ENCODE data around the gene USP35. TPM values are rescaled to one million over a fixed set of nuclear protein-coding genes. Genes with fewer than 3 reads are reported as not detected.

USP35 gene
- total RNA-seq, 1 donor: 21.4 TPM

DNA sequence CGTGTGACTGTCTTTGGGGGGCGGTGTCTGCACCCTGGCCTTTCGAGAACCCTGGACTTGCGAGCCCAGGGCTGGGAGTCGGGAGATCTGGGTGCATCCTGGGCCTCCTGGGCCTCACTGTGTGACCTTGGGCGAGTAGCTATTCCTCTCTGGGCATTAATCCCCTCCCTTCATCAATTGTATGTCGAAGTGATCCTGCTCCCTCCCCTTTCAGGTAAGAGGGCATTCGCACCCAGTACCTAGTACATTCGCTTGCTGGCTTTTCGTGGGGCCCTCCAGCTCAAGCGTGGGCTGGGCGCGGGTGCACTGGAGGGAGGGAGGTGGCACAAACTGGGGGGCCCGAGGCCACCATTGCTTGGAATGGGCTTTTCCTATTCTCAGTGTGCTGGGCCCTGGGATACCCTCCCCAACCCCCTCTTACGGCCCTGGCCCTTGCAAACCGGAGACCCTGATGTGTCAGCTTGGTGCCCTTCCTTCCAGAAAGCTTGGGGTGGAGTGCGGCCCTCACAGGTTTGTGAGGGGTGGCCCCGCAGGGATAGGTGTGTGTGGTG is 530 bp downstream of the USP35 start:
- Histone ChIP-seq H2AFZ (ENCODE audit: low read length) (peak overlapping the region; percentile 82), H3K27me3 (ENCODE audit: insufficient read depth, low read length) (no peaks in the 10 kb centered on the region), H3K4me1 (ENCODE audit: insufficient read depth, low read length) (peaks cover 53% of the 10 kb centered on the region), H4K20me1 (ENCODE audit: insufficient read depth, low read length) (peaks cover 23% of the 10 kb centered on the region), H3K36me3 (ENCODE audit: insufficient read depth, low read length) (peaks cover 17% of the 10 kb centered on the region), H3K27ac (ENCODE audit: low read depth, low read length) (peak overlapping the region; percentile 36), H3K9me3 (ENCODE audit: low read depth, low read length) (no peaks in the 10 kb centered on the region), H3K4me3 (ENCODE audit: insufficient read depth, low read length) (peak overlapping the region; percentile 98), H3K4me2 (ENCODE audit: insufficient read depth, low read length) (peak overlapping the region; percentile 88), H3K79me2 (ENCODE audit: insufficient read depth, low read length) (peaks cover 84% of the 10 kb centered on the region)
- peak; percentile 80 for DNase-seq (ENCODE audit: insufficient read length, low spot score, missing footprints)
- TF ChIP-seq, protein P1, sequence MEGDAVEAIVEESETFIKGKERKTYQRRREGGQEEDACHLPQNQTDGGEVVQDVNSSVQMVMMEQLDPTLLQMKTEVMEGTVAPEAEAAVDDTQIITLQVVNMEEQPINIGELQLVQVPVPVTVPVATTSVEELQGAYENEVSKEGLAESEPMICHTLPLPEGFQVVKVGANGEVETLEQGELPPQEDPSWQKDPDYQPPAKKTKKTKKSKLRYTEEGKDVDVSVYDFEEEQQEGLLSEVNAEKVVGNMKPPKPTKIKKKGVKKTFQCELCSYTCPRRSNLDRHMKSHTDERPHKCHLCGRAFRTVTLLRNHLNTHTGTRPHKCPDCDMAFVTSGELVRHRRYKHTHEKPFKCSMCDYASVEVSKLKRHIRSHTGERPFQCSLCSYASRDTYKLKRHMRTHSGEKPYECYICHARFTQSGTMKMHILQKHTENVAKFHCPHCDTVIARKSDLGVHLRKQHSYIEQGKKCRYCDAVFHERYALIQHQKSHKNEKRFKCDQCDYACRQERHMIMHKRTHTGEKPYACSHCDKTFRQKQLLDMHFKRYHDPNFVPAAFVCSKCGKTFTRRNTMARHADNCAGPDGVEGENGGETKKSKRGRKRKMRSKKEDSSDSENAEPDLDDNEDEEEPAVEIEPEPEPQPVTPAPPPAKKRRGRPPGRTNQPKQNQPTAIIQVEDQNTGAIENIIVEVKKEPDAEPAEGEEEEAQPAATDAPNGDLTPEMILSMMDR (IDR thresholded peaks at IDR 0.05; ENCODE audit: extremely low read depth, low read depth, low read length): no peak

DNA sequence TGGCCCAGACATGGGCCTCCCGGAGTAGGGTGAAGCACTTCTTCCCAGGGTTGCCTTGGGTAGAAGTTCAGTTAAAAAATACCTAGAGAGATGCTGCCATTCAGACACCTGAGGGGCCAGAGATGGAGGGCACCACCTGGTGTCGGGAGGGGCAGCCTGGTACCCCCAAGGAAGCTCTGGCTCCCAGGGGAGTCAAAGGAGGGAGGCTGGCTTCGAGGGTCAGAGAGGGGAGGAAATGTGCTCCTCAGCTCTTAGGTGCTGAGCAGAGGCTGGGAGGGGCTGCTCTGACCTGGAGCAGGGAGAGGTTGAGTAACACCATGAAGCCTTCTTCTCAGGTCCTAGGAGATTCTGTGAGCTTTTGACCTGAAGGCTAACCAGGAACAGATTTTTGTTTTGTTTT is 1.1 kb downstream of the USP35 start:
- Histone ChIP-seq H2AFZ (ENCODE audit: low read length) (no peak overlapping the region), H4K20me1 (ENCODE audit: insufficient read depth, low read length) (peaks cover 28% of the 10 kb centered on the region), H3K4me1 (ENCODE audit: insufficient read depth, low read length) (peaks cover 53% of the 10 kb centered on the region), H3K4me3 (ENCODE audit: insufficient read depth, low read length) (peak overlapping the region; percentile 98), H3K4me2 (ENCODE audit: insufficient read depth, low read length) (peak overlapping the region; percentile 88), H3K27ac (ENCODE audit: low read depth, low read length) (peak overlapping the region; percentile 36), H3K9me3 (ENCODE audit: low read depth, low read length) (no peaks in the 10 kb centered on the region), H3K27me3 (ENCODE audit: insufficient read depth, low read length) (no peaks in the 10 kb centered on the region), H3K36me3 (ENCODE audit: insufficient read depth, low read length) (peaks cover 18% of the 10 kb centered on the region), H3K79me2 (ENCODE audit: insufficient read depth, low read length) (peaks cover 84% of the 10 kb centered on the region)
- TF ChIP-seq, protein P1 (IDR thresholded peaks at IDR 0.05; ENCODE audit: extremely low read depth, low read depth, low read length): no peak
- DNase-seq (ENCODE audit: insufficient read length, low spot score, missing footprints): peak; percentile 30

DNA sequence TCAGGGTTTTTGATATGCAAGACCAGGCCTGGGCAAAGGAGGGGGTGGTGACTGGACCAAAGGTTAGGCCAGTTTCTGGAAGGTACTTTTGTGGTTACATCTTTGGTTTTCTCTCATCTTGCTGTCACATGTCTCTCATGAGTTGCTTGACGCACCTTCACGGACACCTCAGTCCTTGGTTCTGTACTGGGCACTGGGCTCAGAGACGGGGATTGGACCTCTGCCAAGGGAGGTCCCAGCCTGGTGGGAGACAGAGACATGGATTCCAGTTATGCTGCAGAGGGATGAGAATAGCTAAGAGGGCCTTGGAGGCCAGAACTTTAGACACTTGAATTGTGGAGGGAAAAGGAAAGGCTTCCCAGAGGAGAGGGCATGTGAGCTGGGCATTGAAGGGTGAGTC is 1.7 kb downstream of the USP35 start:
- Histone ChIP-seq H3K79me2 (ENCODE audit: insufficient read depth, low read length) (peaks cover 84% of the 10 kb centered on the region), H4K20me1 (ENCODE audit: insufficient read depth, low read length) (peaks cover 32% of the 10 kb centered on the region), H3K4me2 (ENCODE audit: insufficient read depth, low read length) (peak overlapping the region; percentile 88)

DNA sequence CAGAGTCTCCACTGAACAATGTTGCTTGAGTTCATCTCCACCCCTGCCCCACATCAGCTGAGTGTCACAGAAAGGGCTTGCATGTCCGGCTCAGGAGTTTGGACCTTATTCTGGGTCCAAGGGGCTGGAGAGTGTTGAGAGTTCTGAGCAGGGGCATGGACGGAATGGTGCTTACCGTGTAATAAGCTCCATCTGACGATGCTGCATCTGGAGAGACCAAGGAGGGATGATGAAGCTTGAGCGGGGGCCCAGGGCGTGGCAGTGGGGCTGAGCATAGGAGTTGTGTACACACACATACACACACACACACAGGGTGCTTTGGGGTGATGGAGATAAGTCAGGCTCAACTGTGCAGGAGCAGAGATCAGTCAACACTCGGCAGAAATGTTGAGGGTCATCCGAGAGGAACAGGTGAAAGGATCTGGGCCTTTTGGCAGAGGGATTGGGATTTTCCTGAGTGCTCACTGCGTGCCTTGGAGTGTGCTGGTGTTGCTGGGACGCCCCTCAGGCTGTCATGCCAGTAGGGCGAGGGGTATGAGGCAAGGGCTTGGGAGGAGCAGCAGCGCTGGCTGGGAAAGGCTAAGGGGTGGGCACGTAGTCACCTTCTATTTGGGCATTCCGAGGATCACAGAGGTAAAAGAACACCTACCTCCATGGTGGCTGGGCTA is 2.3 kb downstream of the USP35 start:
- Histone ChIP-seq H3K79me2 (ENCODE audit: insufficient read depth, low read length) (peaks cover 85% of the 10 kb centered on the region), H3K9me3 (ENCODE audit: low read depth, low read length) (no peaks in the 10 kb centered on the region), H3K4me2 (ENCODE audit: insufficient read depth, low read length) (peak overlapping the region; percentile 88), H2AFZ (ENCODE audit: low read length) (no peak overlapping the region), H3K4me3 (ENCODE audit: insufficient read depth, low read length) (no peak overlapping the region), H4K20me1 (ENCODE audit: insufficient read depth, low read length) (peaks cover 38% of the 10 kb centered on the region), H3K36me3 (ENCODE audit: insufficient read depth, low read length) (peaks cover 11% of the 10 kb centered on the region), H3K27ac (ENCODE audit: low read depth, low read length) (no peak overlapping the region), H3K27me3 (ENCODE audit: insufficient read depth, low read length) (no peaks in the 10 kb centered on the region), H3K4me1 (ENCODE audit: insufficient read depth, low read length) (peaks cover 44% of the 10 kb centered on the region)
- TF ChIP-seq, protein P1 (IDR thresholded peaks at IDR 0.05; ENCODE audit: extremely low read depth, low read depth, low read length): no peak
- peak; percentile 9 for DNase-seq (ENCODE audit: insufficient read length, low spot score, missing footprints)

More for the DNA sequence above, 1.7 kb downstream of the USP35 start:
- peak overlapping the region; percentile 98 for H3K4me3 ChIP-seq (ENCODE audit: insufficient read depth, low read length)
- H3K27ac ChIP-seq (ENCODE audit: low read depth, low read length): no peak overlapping the region
- peaks cover 12% of the 10 kb centered on the region for H3K36me3 ChIP-seq (ENCODE audit: insufficient read depth, low read length)
- TF ChIP-seq, protein P1 (IDR thresholded peaks at IDR 0.05; ENCODE audit: extremely low read depth, low read depth, low read length): no peak
- no peak overlapping the region for H2AFZ ChIP-seq (ENCODE audit: low read length)
- no peaks in the 10 kb centered on the region for H3K9me3 ChIP-seq (ENCODE audit: low read depth, low read length)
- no peak for DNase-seq (ENCODE audit: insufficient read length, low spot score, missing footprints)
- H3K27me3 ChIP-seq (ENCODE audit: insufficient read depth, low read length): no peaks in the 10 kb centered on the region
- peaks cover 50% of the 10 kb centered on the region for H3K4me1 ChIP-seq (ENCODE audit: insufficient read depth, low read length)
